ENCODE measurements around the gene ACRBP. TPM values are rescaled to one million over a fixed set of nuclear protein-coding genes. Genes with fewer than 3 reads are reported as not detected.
"Not testable (repeated sequence)": the region's sequence is repeated elsewhere in the genome, so short reads cannot be mapped to it uniquely, and the experiment has no call there.

Gene ACRBP
- total RNA-seq, 1 donor from 2014 or later: 1.5 TPM

GRCh38 chr12:6607751-6608591, 39.3 kb downstream of the ACRBP start:
- intact Hi-C loops (cut with micrococcal nuclease): loop anchor here (1.0 to 5.0 kb wide), 7 partner anchors 33 to 219 kb away; partner anchors contain the start of genes ING4, MRPL51, P3H3 and ZNF384
- H3K36me3 Mint-ChIP-seq (ENCODE audit: low read depth): peaks cover 29% of the 10 kb centered on the region
- H3K27ac Mint-ChIP-seq: no peak overlapping the region
- peaks cover 45% of the 10 kb centered on the region for H3K4me1 Mint-ChIP-seq (ENCODE audit: low read depth)
- no peak overlapping the region for H3K4me3 Mint-ChIP-seq (ENCODE audit: low read depth)
- H3K9me3 Mint-ChIP-seq: no peaks in the 10 kb centered on the region
- peak; percentile 69 for DNase-seq (ENCODE audit: low spot score)
- H3K27me3 Mint-ChIP-seq (ENCODE audit: low read depth): no peaks in the 10 kb centered on the region

GRCh38 chr12:6606331-6607131, 40.7 kb downstream of the ACRBP start:
- H3K36me3 Mint-ChIP-seq (ENCODE audit: low read depth): peaks cover 44% of the 10 kb centered on the region
- peaks cover 40% of the 10 kb centered on the region for H3K4me1 Mint-ChIP-seq (ENCODE audit: low read depth)
- intact Hi-C loops (cut with micrococcal nuclease): loop anchor here (1.0 to 5.0 kb wide), 7 partner anchors 32 to 221 kb away; partner anchors contain the start of genes ING4, MRPL51, P3H3 and ZNF384

GRCh38 chr12:6605421-6606330, 41.6 kb downstream of the ACRBP start:
- peak overlapping the region; percentile 82 for H3K27ac Mint-ChIP-seq
- peaks cover 52% of the 10 kb centered on the region for H3K36me3 Mint-ChIP-seq (ENCODE audit: low read depth)
- peak; percentile 30 for DNase-seq (ENCODE audit: low spot score)
- H3K4me1 Mint-ChIP-seq (ENCODE audit: low read depth): peaks cover 34% of the 10 kb centered on the region
- H3K9me3 Mint-ChIP-seq: no peaks in the 10 kb centered on the region
- intact Hi-C loops (cut with micrococcal nuclease): loop anchor here (1.0 to 5.0 kb wide), 6 partner anchors 31 to 222 kb away; partner anchors contain the start of genes COPS7A, P3H3 and ZNF384
- H3K4me3 Mint-ChIP-seq (ENCODE audit: low read depth): no peak overlapping the region
- no peaks in the 10 kb centered on the region for H3K27me3 Mint-ChIP-seq (ENCODE audit: low read depth)

More at GRCh38 chr12:6606331-6607131, 40.7 kb downstream of the ACRBP start:
- Mint-ChIP-seq H3K4me3 (ENCODE audit: low read depth) (no peak overlapping the region), H3K9me3 (no peaks in the 10 kb centered on the region), H3K27me3 (ENCODE audit: low read depth) (no peaks in the 10 kb centered on the region), H3K27ac (peak overlapping the region; percentile 82)
- DNase-seq (ENCODE audit: low spot score): peak; percentile 32

- H3K27me3 Mint-ChIP-seq (ENCODE audit: low read depth): no peaks in the 10 kb centered on the region
- peak overlapping the region; percentile 82 for H3K27ac Mint-ChIP-seq
- H3K36me3 Mint-ChIP-seq (ENCODE audit: low read depth): peaks cover 65% of the 10 kb centered on the region
- H3K4me1 Mint-ChIP-seq (ENCODE audit: low read depth): peaks cover 34% of the 10 kb centered on the region
- no peak for DNase-seq (ENCODE audit: low spot score)
- H3K4me3 Mint-ChIP-seq (ENCODE audit: low read depth): no peak overlapping the region
- H3K9me3 Mint-ChIP-seq: no peaks in the 10 kb centered on the region
- intact Hi-C loops (cut with micrococcal nuclease): loop anchor here (1.0 to 5.0 kb wide), 3 partner anchors 120 to 223 kb away; partner anchors contain the start of genes COPS7A and P3H3
Observed at GRCh38 chr12:6604259-6605029, 42.8 kb downstream of the ACRBP start.

GRCh38 chr12:6603095-6603567, 44.1 kb downstream of the ACRBP start:
- Mint-ChIP-seq H3K4me3 (ENCODE audit: low read depth) (peak overlapping the region; percentile 71), H3K4me1 (ENCODE audit: low read depth) (peaks cover 34% of the 10 kb centered on the region), H3K9me3 (no peaks in the 10 kb centered on the region), H3K36me3 (ENCODE audit: low read depth) (peaks cover 75% of the 10 kb centered on the region), H3K27me3 (ENCODE audit: low read depth) (no peaks in the 10 kb centered on the region), H3K27ac (peak overlapping the region; percentile 74)
- intact Hi-C loops (cut with micrococcal nuclease): no loop called here
- no peak for DNase-seq (ENCODE audit: low spot score)

- intact Hi-C loops (cut with micrococcal nuclease): no loop called here
- Mint-ChIP-seq H3K27me3 (ENCODE audit: low read depth) (no peaks in the 10 kb centered on the region), H3K36me3 (ENCODE audit: low read depth) (peaks cover 81% of the 10 kb centered on the region), H3K4me1 (ENCODE audit: low read depth) (peaks cover 34% of the 10 kb centered on the region), H3K9me3 (no peaks in the 10 kb centered on the region), H3K4me3 (ENCODE audit: low read depth) (no peak overlapping the region), H3K27ac (no peak overlapping the region)
- DNase-seq (ENCODE audit: low spot score): no peak
Observed at GRCh38 chr12:6602526-6602925, 44.7 kb downstream of the ACRBP start.

GRCh38 chr12:6595673-6596072, 51.6 kb downstream of the ACRBP start:
- H3K27ac Mint-ChIP-seq; DNase-seq (ENCODE audit: low spot score); H3K4me3 Mint-ChIP-seq (ENCODE audit: low read depth); H3K4me1 Mint-ChIP-seq (ENCODE audit: low read depth); H3K27me3 Mint-ChIP-seq (ENCODE audit: low read depth); H3K9me3 Mint-ChIP-seq; intact Hi-C loops (cut with micrococcal nuclease): not testable (repeated sequence)
- H3K36me3 Mint-ChIP-seq (ENCODE audit: low read depth): peaks cover 83% of the 10 kb centered on the region

- DNase-seq (ENCODE audit: low spot score): no peak
- H3K4me1 Mint-ChIP-seq (ENCODE audit: low read depth): peaks cover 6% of the 10 kb centered on the region
- no peaks in the 10 kb centered on the region for H3K27me3 Mint-ChIP-seq (ENCODE audit: low read depth)
- no peaks in the 10 kb centered on the region for H3K9me3 Mint-ChIP-seq
- H3K4me3 Mint-ChIP-seq (ENCODE audit: low read depth): no peak overlapping the region
- H3K27ac Mint-ChIP-seq: peak overlapping the region; percentile 33
- H3K36me3 Mint-ChIP-seq (ENCODE audit: low read depth): peaks cover 81% of the 10 kb centered on the region
- intact Hi-C loops (cut with micrococcal nuclease): no loop called here
Observed at GRCh38 chr12:6592087-6592486, 55.1 kb downstream of the ACRBP start.

Other genes with a start within 250 kb of the ACRBP start
- gene CD27, start 202.5 kb downstream of the ACRBP start, total RNA-seq: 23.3 and 25.9 TPM in 2 replicates
- gene TAPBPL, start 195.4 kb downstream of the ACRBP start, total RNA-seq: 30.9 and 37.4 TPM in 2 replicates
- gene VAMP1, start 176.8 kb downstream of the ACRBP start, total RNA-seq: 38.7 and 40.7 TPM in 2 replicates
- 262 and 283 TPM in 2 replicates for gene MRPL51, start 154.2 kb downstream of the ACRBP start, total RNA-seq
- 114 and 120 TPM in 2 replicates for gene NCAPD2, start 153.3 kb downstream of the ACRBP start, total RNA-seq
- gene GAPDH, start 112.9 kb downstream of the ACRBP start, total RNA-seq: 4,713 and 4,805 TPM in 2 replicates
- 15.5 and 16.6 TPM in 2 replicates for gene IFFO1, start 91.4 kb downstream of the ACRBP start, total RNA-seq
- gene NOP2, start 79.1 kb downstream of the ACRBP start, total RNA-seq: 146 and 157 TPM in 2 replicates
- 343 and 351 TPM in 2 replicates for gene CHD4, start 40.1 kb downstream of the ACRBP start, total RNA-seq
- gene LPAR5, start 11.5 kb downstream of the ACRBP start, total RNA-seq: 3.6 and 4.1 TPM in 2 replicates
- 18.5 and 19.1 TPM in 2 replicates for gene ING4, start 15.7 kb upstream of the ACRBP start, total RNA-seq
- 73.7 and 75.4 TPM in 2 replicates for gene ZNF384, start 41.9 kb upstream of the ACRBP start, total RNA-seq
- 0.18 TPM in 1 of 2 replicates, not detected in the other for gene PIANP, start 53.4 kb upstream of the ACRBP start, total RNA-seq
- 33.0 and 35.6 TPM in 2 replicates for gene COPS7A, start 76.6 kb upstream of the ACRBP start, total RNA-seq
- 162 and 172 TPM in 2 replicates for gene MLF2, start 105.7 kb upstream of the ACRBP start, total RNA-seq
- 235 and 262 TPM in 2 replicates for gene PTMS, start 118.9 kb upstream of the ACRBP start, total RNA-seq
- gene LAG3, start 125.1 kb upstream of the ACRBP start, total RNA-seq: 215 and 223 TPM in 2 replicates
- 354 and 368 TPM in 2 replicates for gene CD4, start 142.1 kb upstream of the ACRBP start, total RNA-seq
- 0.11 and 0.30 TPM in 2 replicates for gene GPR162, start 174.4 kb upstream of the ACRBP start, total RNA-seq
- 5.2 and 5.3 TPM in 2 replicates for gene P3H3, start 181.0 kb upstream of the ACRBP start, total RNA-seq
- 1.2 and 1.3 TPM in 2 replicates for gene GNB3, start 193.5 kb upstream of the ACRBP start, total RNA-seq
- 41.6 and 42.1 TPM in 2 replicates for gene CDCA3, start 203.9 kb upstream of the ACRBP start, total RNA-seq
- 133 and 134 TPM in 2 replicates for gene USP5, start 204.7 kb upstream of the ACRBP start, total RNA-seq
- 1,708 and 1,711 TPM in 2 replicates for gene TPI1, start 220.1 kb upstream of the ACRBP start, total RNA-seq
- gene SPSB2, start 225.9 kb upstream of the ACRBP start, total RNA-seq: 3.7 and 4.1 TPM in 2 replicates

All from activated T-helper 2 cell treated with anti-CD3 and anti-CD28 coated beads, Interferon-gamma antibody, Interleukin-2, Interleukin-4, amounts not matched to agents 10 μg/mL and 5 μg/mL and 100 μg/mL, durations not matched to agents 14 hours and 24 hours and 36 hours (primary cell).